Activated naive CD8-positive, alpha-beta T cell treated with anti-CD3 and anti-CD28 coated beads for 36 hours (primary cell): ENCODE results near the gene LRRC34. TPM values are rescaled to one million over a fixed set of nuclear protein-coding genes. Genes with fewer than 3 reads are reported as not detected.

ENCODE experiments used
- DNase-seq: peaks from one replicate; pipeline ENCODE4 v3.0.0; 2021
- H3K27ac Mint-ChIP-seq: one replicate; pipeline ENCODE4 v1.8.0; 2022; ENCODE audit warnings: mild to moderate bottlenecking, moderate library complexity, mixed read lengths
- H3K27me3 Mint-ChIP-seq: one replicate; pipeline ENCODE4 v1.8.0; 2022; ENCODE audit warnings: mild to moderate bottlenecking, mixed read lengths
- H3K36me3 Mint-ChIP-seq: one replicate; pipeline ENCODE4 v1.8.0; 2021; ENCODE audit warnings: mild to moderate bottlenecking, mixed read lengths
- H3K4me1 Mint-ChIP-seq: one replicate; pipeline ENCODE4 v1.8.0; 2021; ENCODE audit warnings: mixed read lengths
- H3K4me3 Mint-ChIP-seq: one replicate; pipeline ENCODE4 v1.8.0; 2022; ENCODE audit warnings: mild to moderate bottlenecking, moderate library complexity, mixed read lengths
- H3K9me3 Mint-ChIP-seq: one replicate; pipeline ENCODE4 v1.8.0; 2022; ENCODE audit warnings: mixed read lengths
- total RNA-seq, 2 experiments: library from RNA; stranded (reverse); gene quantifications; one replicate each; pipeline ENCODE4 v1.2.3, GENCODE V29; 2021

Gene LRRC34
- total RNA-seq, 2 experiments from 2014 or later = 4.0 to 4.4 TPM

- no peak for DNase-seq
- Mint-ChIP-seq H3K36me3 (peaks cover 9% of the 10 kb centered on the region), H3K4me3 (no peak overlapping the region), H3K9me3 (peaks cover 5% of the 10 kb centered on the region), H3K4me1 (peaks cover 33% of the 10 kb centered on the region), H3K27me3 (peaks cover 3% of the 10 kb centered on the region), H3K27ac (no peak overlapping the region)
Observed at GRCh38 chr3:169760479-169760878, 52.2 kb downstream of the LRRC34 start.

GRCh38 chr3:169759256-169759655, 53.4 kb downstream of the LRRC34 start:
- H3K4me3 Mint-ChIP-seq = peak overlapping the region; percentile 22

GRCh38 chr3:169758359-169758994, 54.2 kb downstream of the LRRC34 start:
- no peaks in the 10 kb centered on the region for H3K27me3 Mint-ChIP-seq
- H3K9me3 Mint-ChIP-seq = peaks cover 5% of the 10 kb centered on the region
- H3K36me3 Mint-ChIP-seq = peaks cover 7% of the 10 kb centered on the region
- no peak overlapping the region for H3K4me3 Mint-ChIP-seq
- H3K27ac Mint-ChIP-seq = peak overlapping the region; percentile 86
- no peak for DNase-seq
- H3K4me1 Mint-ChIP-seq = peaks cover 22% of the 10 kb centered on the region

More at GRCh38 chr3:169759256-169759655, 53.4 kb downstream of the LRRC34 start:
- Mint-ChIP-seq H3K9me3 (peaks cover 5% of the 10 kb centered on the region), H3K27ac (peak overlapping the region; percentile 86), H3K4me1 (peaks cover 28% of the 10 kb centered on the region), H3K27me3 (peaks cover 3% of the 10 kb centered on the region), H3K36me3 (peaks cover 7% of the 10 kb centered on the region)
- no peak for DNase-seq

GRCh38 chr3:169755488-169755887, 57.2 kb downstream of the LRRC34 start:
- Mint-ChIP-seq H3K36me3 (peaks cover 3% of the 10 kb centered on the region), H3K4me3 (no peak overlapping the region), H3K27me3 (peaks cover 5% of the 10 kb centered on the region), H3K27ac (no peak overlapping the region), H3K4me1 (peaks cover 18% of the 10 kb centered on the region), H3K9me3 (peaks cover 2% of the 10 kb centered on the region)
- DNase-seq = no peak

- Mint-ChIP-seq H3K27me3 (peaks cover 9% of the 10 kb centered on the region), H3K36me3 (peaks cover 3% of the 10 kb centered on the region), H3K4me1 (peaks cover 17% of the 10 kb centered on the region), H3K9me3 (peaks cover 2% of the 10 kb centered on the region), H3K27ac (no peak overlapping the region), H3K4me3 (no peak overlapping the region)
- no peak for DNase-seq
Observed at GRCh38 chr3:169754711-169755110, 58.0 kb downstream of the LRRC34 start.

DNA sequence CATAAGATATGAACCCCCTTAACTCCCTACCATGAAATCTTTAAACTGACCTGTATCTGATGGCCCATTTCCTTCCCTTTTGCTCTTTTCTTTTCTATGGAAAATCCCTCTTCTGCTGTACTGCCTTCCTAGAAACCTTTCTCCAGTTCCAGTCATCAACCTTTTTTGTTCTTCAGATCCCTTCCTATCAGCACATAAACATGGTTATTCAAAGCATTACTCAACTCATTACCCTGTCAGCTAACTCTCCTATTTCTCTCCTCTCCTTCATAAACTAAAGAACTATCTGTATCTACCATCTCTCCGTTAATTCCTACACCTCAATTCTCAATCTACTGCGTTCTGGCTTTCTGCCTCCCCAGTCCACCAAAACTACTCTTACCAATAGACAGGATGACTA, 60.8 kb downstream of the LRRC34 start:
- peaks cover 6% of the 10 kb centered on the region for H3K4me1 Mint-ChIP-seq

DNA sequence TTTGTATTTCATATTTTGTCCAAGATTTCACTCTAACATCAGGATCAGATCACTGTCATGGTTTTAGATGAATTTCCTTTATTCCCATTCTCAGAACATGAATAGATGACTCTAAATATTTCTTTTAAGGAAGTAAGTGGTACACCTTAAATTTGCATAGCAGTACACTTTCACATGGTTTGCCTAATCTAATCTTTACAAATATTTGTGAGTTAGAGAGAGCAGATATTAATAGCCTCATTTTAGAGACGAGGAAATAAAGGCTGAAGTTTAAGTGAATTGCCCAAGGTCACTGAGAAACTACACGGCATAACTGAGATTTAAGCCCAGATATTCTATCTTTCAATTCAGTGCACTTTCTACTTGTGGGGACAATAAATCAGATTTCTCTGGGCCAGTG, 62.0 kb downstream of the LRRC34 start:
- DNase-seq = no peak
- Mint-ChIP-seq H3K4me1 (peaks cover 6% of the 10 kb centered on the region), H3K27ac (no peak overlapping the region), H3K27me3 (peaks cover 32% of the 10 kb centered on the region), H3K4me3 (no peak overlapping the region), H3K36me3 (no peaks in the 10 kb centered on the region), H3K9me3 (no peaks in the 10 kb centered on the region)

More for the DNA sequence above, 60.8 kb downstream of the LRRC34 start:
- no peaks in the 10 kb centered on the region for H3K9me3 Mint-ChIP-seq
- peaks cover 25% of the 10 kb centered on the region for H3K27me3 Mint-ChIP-seq
- H3K27ac Mint-ChIP-seq = no peak overlapping the region
- no peak for DNase-seq
- no peak overlapping the region for H3K4me3 Mint-ChIP-seq
- H3K36me3 Mint-ChIP-seq = no peaks in the 10 kb centered on the region

DNA sequence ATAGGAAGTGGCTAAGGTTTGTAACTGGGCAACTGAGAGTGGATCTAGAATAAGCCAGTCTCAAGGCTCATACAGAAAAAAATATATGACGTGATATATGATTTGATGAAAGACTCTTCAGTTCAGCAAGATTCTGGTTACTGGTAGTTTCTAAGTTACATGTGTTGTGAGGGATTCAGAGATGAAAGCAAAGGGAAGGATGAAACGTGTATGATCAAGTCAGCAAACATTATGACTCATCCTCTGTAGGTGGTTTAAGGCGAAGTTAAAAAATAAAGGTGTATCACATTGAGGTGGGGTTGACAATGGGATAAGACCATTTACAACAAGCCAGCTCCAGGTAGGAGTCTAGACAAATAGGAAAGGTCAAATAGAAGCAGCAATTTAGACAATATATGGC, 64.0 kb downstream of the LRRC34 start:
- H3K4me3 Mint-ChIP-seq = no peak overlapping the region
- H3K9me3 Mint-ChIP-seq = no peaks in the 10 kb centered on the region
- no peak for DNase-seq
- H3K27me3 Mint-ChIP-seq = peaks cover 32% of the 10 kb centered on the region
- H3K27ac Mint-ChIP-seq = no peak overlapping the region
- H3K36me3 Mint-ChIP-seq = no peaks in the 10 kb centered on the region
- H3K4me1 Mint-ChIP-seq = peaks cover 6% of the 10 kb centered on the region

- Mint-ChIP-seq H3K4me1 (peaks cover 6% of the 10 kb centered on the region), H3K36me3 (no peaks in the 10 kb centered on the region), H3K27me3 (peaks cover 29% of the 10 kb centered on the region), H3K27ac (no peak overlapping the region), H3K9me3 (no peaks in the 10 kb centered on the region), H3K4me3 (no peak overlapping the region)
- no peak for DNase-seq
Observed at GRCh38 chr3:169746924-169747323, 65.8 kb downstream of the LRRC34 start.

GRCh38 chr3:169744366-169745054, 68.2 kb downstream of the LRRC34 start:
- DNase-seq = no peak
- Mint-ChIP-seq H3K9me3 (no peaks in the 10 kb centered on the region), H3K27ac (no peak overlapping the region), H3K27me3 (peaks cover 28% of the 10 kb centered on the region), H3K4me1 (peaks cover 6% of the 10 kb centered on the region), H3K36me3 (no peaks in the 10 kb centered on the region), H3K4me3 (no peak overlapping the region)

Other genes with a start within 250 kb of the LRRC34 start
- gene MECOM, start 149.2 kb downstream of the LRRC34 start, total RNA-seq = not detected
- gene TERC, start 47.8 kb downstream of the LRRC34 start, total RNA-seq = 10 to 100 TPM; 16.0 to 20.0 TPM
- 1 to 10 TPM; 1.2 to 1.7 TPM for gene ACTRT3, start 43.3 kb downstream of the LRRC34 start, total RNA-seq
- 10 to 100 TPM; 17.3 to 18.7 TPM for gene MYNN, start 39.5 kb downstream of the LRRC34 start, total RNA-seq
- gene LRRIQ4, start within 50 bp of the LRRC34 start, total RNA-seq = under 1 TPM; 0.18 to 0.49 TPM
- gene LRRC31, start 57.0 kb upstream of the LRRC34 start, total RNA-seq = not detected
- not detected for gene SAMD7, start 98.7 kb upstream of the LRRC34 start, total RNA-seq
- gene SEC62, start 153.9 kb upstream of the LRRC34 start, total RNA-seq = 10 to 100 TPM; 63.3 to 64.2 TPM
- gene GPR160, start 225.1 kb upstream of the LRRC34 start, total RNA-seq = 1 to 10 TPM; 8.2 to 9.6 TPM